Activated CD4-positive, alpha-beta T cell treated with anti-CD3 and anti-CD28 coated beads, Interleukin-2, Interleukin-4, amounts not matched to agents 100 ng/mL and 50 ng/mL, durations not matched to agents 16 hours and 8 hours (primary cell): Measurements from ENCODE around the gene GYG2.
"Not testable (repeated sequence)": the region's sequence is repeated elsewhere in the genome, so short reads cannot be mapped to it uniquely, and the experiment has no call there.

Experiments
- DNase-seq: peaks from one replicate; pipeline ENCODE4 v3.0.0-alpha.2; 2020; ENCODE audit warnings: low spot score

Gene GYG2

GRCh38 chrX:2903366-2903765 lies 74.6 kb downstream of the GYG2 start:
- no peak for DNase-seq

- DNase-seq = no peak
These were observed 78.6 kb downstream of the GYG2 start for GRCh38 chrX:2907295-2907694.

- DNase-seq = no peak
These were observed 79.5 kb downstream of the GYG2 start for GRCh38 chrX:2908125-2908685.

- DNase-seq = no peak
These were observed 81.4 kb downstream of the GYG2 start for GRCh38 chrX:2910109-2910508.

- DNase-seq = no peak
These were observed 84.4 kb downstream of the GYG2 start for GRCh38 chrX:2913118-2913517.

GRCh38 chrX:2917767-2918166 lies 89.0 kb downstream of the GYG2 start:
- DNase-seq = no peak

GRCh38 chrX:2921193-2921592 lies 92.5 kb downstream of the GYG2 start:
- DNase-seq = no peak

GRCh38 chrX:2921750-2922149 lies 93.0 kb downstream of the GYG2 start:
- DNase-seq = no peak

- DNase-seq = no peak
These were observed 95.4 kb downstream of the GYG2 start for GRCh38 chrX:2924151-2924550.

- not testable (repeated sequence) for DNase-seq
These were observed 97.5 kb downstream of the GYG2 start for GRCh38 chrX:2926255-2926654.

GRCh38 chrX:2926664-2927275 lies 98.0 kb downstream of the GYG2 start:
- DNase-seq = no peak

GRCh38 chrX:2928191-2928582 lies 99.5 kb downstream of the GYG2 start:
- no peak for DNase-seq

GRCh38 chrX:2928583-2929434 lies 100.1 kb downstream of the GYG2 start, which contains the start of gene ARSD:
ARSD (minus strand) TSS chrX:2929339; CDS start chrX:2929275, 64 bp downstream.
- peak; percentile 39 for DNase-seq

- DNase-seq = no peak
These were observed 102.4 kb downstream of the GYG2 start for GRCh38 chrX:2931155-2931554.

GRCh38 chrX:2931612-2932011 lies 102.9 kb downstream of the GYG2 start:
- DNase-seq = no peak
